Measurements from ENCODE around the gene PTPN18.
A peak's percentile ranks its signal among the peaks of the same experiment; 100 is the strongest.

The PTPN18 gene

GRCh38 chr2:130370490-130370889, 14.6 kb downstream of the PTPN18 start:
- TF ChIP-seq EZH2phosphoT487 (IDR thresholded peaks at IDR 0.05; ENCODE audit: low read depth), result no peak
- TF ChIP-seq CTCF (IDR thresholded peaks at IDR 0.05; ENCODE audit: low read depth, low read length), result no peak
- peaks cover 39% of the 10 kb centered on the region for H3K36me3 ChIP-seq (replicated peaks; ENCODE audit: low read depth, low read length)
- no peaks in the 10 kb centered on the region for H3K9me3 ChIP-seq (ENCODE audit: insufficient read depth, low read length)
- H3K27me3 ChIP-seq (ENCODE audit: low read depth, low read length), result no peaks in the 10 kb centered on the region
- no peak overlapping the region for H3K9ac ChIP-seq (ENCODE audit: low read length)
- no peak overlapping the region for H2AFZ ChIP-seq (ENCODE audit: low read depth, low read length)
- peak overlapping the region; percentile 96; the same call in 1 of the 2 replicates for H3K4me3 ChIP-seq (ENCODE audit: low read length)
- H4K20me1 ChIP-seq (ENCODE audit: insufficient read depth, low read length), result 0 out of 2 replicates have a peak, but pooled peaks cover 13% of the 10 kb centered on the region
- H3K79me2 ChIP-seq (ENCODE audit: low read length), result peaks cover 39% of the 10 kb centered on the region
- H3K4me1 ChIP-seq (ENCODE audit: low read length), result peaks cover 24% of the 10 kb centered on the region
- peak overlapping the region; percentile 97 for H3K4me2 ChIP-seq (ENCODE audit: low read length)
- H3K27ac ChIP-seq (ENCODE audit: low read length), result no peak overlapping the region

DNA sequence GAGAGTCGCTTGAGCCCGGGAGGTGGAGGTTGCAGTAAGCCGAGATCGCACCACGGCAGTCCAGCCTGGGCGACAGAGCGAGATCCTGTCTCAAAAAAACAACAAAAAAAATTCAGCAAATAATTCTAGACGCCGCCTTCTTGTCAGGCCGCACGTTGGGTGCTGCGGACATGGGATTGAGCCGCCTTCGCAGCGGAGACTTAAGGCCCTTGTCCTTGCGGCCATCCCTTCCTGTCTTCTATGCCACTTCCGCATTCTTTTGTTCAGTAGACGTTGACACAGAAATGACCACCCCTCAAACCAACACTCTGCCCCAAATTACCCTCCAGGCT, 15.8 kb downstream of the PTPN18 start:
- peak overlapping the region; percentile 99 for H3K9ac ChIP-seq (ENCODE audit: low read length)
- H3K4me1 ChIP-seq (ENCODE audit: low read length), result peaks cover 34% of the 10 kb centered on the region
- peaks cover 22% of the 10 kb centered on the region; the same call in 1 of the 2 replicates for H4K20me1 ChIP-seq (ENCODE audit: insufficient read depth, low read length)
- H3K4me2 ChIP-seq (ENCODE audit: low read length), result peak overlapping the region; percentile 97
- H3K79me2 ChIP-seq (ENCODE audit: low read length), result peaks cover 47% of the 10 kb centered on the region
- H3K27ac ChIP-seq (ENCODE audit: low read length), result peak overlapping the region; percentile 80
- H3K4me3 ChIP-seq (ENCODE audit: low read length), result peak overlapping the region; percentile 96
- H2AFZ ChIP-seq (ENCODE audit: low read depth, low read length), result no peak overlapping the region
- TF ChIP-seq EZH2phosphoT487 (IDR thresholded peaks at IDR 0.05; ENCODE audit: low read depth) (no peak), CTCF (IDR thresholded peaks at IDR 0.05; ENCODE audit: low read depth, low read length) (no peak)
- peaks cover 51% of the 10 kb centered on the region for H3K36me3 ChIP-seq (replicated peaks; ENCODE audit: low read depth, low read length)
- no peaks in the 10 kb centered on the region for H3K9me3 ChIP-seq (ENCODE audit: insufficient read depth, low read length)
- no peaks in the 10 kb centered on the region for H3K27me3 ChIP-seq (ENCODE audit: low read depth, low read length)

DNA sequence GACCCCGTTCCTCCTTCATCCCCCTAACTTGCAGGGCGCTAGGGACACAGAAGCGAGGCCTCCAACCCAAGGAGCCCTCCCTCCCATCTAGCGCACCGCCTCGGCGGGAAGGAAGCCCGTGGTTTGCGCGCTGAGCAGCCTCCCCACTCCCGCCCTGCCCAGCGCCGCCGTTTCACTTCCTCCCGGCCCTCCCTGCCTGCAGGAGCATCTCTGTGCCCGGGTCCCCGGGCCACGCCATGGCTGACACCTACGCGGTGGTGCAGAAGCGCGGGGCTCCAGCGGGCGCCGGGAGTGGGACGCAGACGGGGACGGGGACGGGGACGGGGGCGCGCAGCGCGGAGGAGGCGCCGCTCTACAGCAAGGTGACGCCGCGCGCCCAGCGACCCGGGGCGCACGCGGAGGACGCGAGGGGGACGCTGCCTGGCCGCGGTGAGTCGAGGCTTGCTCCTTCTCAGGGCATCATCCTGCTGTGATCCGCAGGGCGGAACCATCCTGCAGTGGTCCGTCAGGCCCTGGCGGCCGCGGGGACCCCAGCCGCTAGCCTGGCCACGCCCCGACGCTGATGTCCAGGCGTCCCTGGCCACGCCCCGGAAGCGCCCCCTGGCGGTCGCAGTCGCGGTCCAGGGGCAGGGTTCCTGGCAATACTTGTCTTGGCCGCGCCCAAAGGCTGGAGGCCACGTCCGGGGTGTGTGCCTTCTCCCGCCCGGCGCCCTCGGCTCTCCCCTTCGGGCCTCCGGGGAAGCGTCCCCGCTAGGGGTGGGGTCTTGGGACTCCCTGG, 16.4 kb downstream of the PTPN18 start:
- peak overlapping the region; percentile 96 for H3K4me3 ChIP-seq (ENCODE audit: low read length)
- peak overlapping the region; percentile 51; the same call in 1 of the 2 replicates for H2AFZ ChIP-seq (ENCODE audit: low read depth, low read length)
- peaks cover 52% of the 10 kb centered on the region for H3K79me2 ChIP-seq (ENCODE audit: low read length)
- peak overlapping the region; percentile 80 for H3K27ac ChIP-seq (ENCODE audit: low read length)
- H3K9me3 ChIP-seq (ENCODE audit: insufficient read depth, low read length), result no peaks in the 10 kb centered on the region
- peaks cover 39% of the 10 kb centered on the region for H3K4me1 ChIP-seq (ENCODE audit: low read length)
- peaks cover 55% of the 10 kb centered on the region for H3K36me3 ChIP-seq (replicated peaks; ENCODE audit: low read depth, low read length)
- peak overlapping the region; percentile 97 for H3K4me2 ChIP-seq (ENCODE audit: low read length)
- no peaks in the 10 kb centered on the region for H3K27me3 ChIP-seq (ENCODE audit: low read depth, low read length)
- H3K9ac ChIP-seq (ENCODE audit: low read length), result peak overlapping the region; percentile 99
- H4K20me1 ChIP-seq (ENCODE audit: insufficient read depth, low read length), result peaks cover 22% of the 10 kb centered on the region; the same call in 1 of the 2 replicates
- no peak for TF ChIP-seq EZH2phosphoT487 (IDR thresholded peaks at IDR 0.05; ENCODE audit: low read depth)
- peak; percentile 75 for TF ChIP-seq CTCF (IDR thresholded peaks at IDR 0.05; ENCODE audit: low read depth, low read length)
